Measurements from ENCODE around the gene MARS1.

GRCh38 chr12:57485695-57486094, 2.2 kb upstream of the MARS1 start:
- no peak for TF ChIP-seq CTCF (conservative IDR thresholded peaks at IDR 0.05; ENCODE audit: low read depth, low read length)
- TF ChIP-seq EZH2phosphoT487 (IDR thresholded peaks at IDR 0.05; ENCODE audit: borderline replicate concordance, low read length): no peak
- no peak for TF ChIP-seq EZH2 (IDR thresholded peaks at IDR 0.05; ENCODE audit: low read length, unreplicated experiment)
